Upper lobe of left lung (tissue), 4 donors: ENCODE data around the gene SAMD11.

ENCODE experiments used
- EP300 ChIP-seq, 4 donors: sonication (generic); formaldehyde crosslinking; IDR thresholded peaks; one replicate each; pipeline ENCODE4 v1.5.1; 2017; ENCODE audit warnings: antibody characterized with exemption in 4 of 4, control low read depth in 2 of 4
- POLR2A ChIP-seq, 4 donors: fragments of 450-650 bp; IDR thresholded peaks; one replicate each; pipeline ENCODE4 v1.5.1; 2016 to 2017; ENCODE audit warnings: antibody characterized with exemption in 4 of 4, mild to moderate bottlenecking in 2 of 4
- POLR2AphosphoS5 ChIP-seq, 2 donors: sonication (generic); formaldehyde crosslinking; IDR thresholded peaks; one replicate each; pipeline ENCODE4 v1.5.1; 2017; ENCODE audit warnings: antibody characterized with exemption in 2 of 2
- TF ChIP-seq, protein P1 (sequence below), 6 experiments: fragments of 450-650 bp in 4 of 6; fragments of 200-600 bp in 2 of 6; sonication (generic) in 2 of 6; IDR thresholded peaks; one replicate each; pipeline ENCODE4 v1.5.1; 2016 to 2019; ENCODE audit warnings: antibody characterized with exemption in 6 of 6

DNA sequence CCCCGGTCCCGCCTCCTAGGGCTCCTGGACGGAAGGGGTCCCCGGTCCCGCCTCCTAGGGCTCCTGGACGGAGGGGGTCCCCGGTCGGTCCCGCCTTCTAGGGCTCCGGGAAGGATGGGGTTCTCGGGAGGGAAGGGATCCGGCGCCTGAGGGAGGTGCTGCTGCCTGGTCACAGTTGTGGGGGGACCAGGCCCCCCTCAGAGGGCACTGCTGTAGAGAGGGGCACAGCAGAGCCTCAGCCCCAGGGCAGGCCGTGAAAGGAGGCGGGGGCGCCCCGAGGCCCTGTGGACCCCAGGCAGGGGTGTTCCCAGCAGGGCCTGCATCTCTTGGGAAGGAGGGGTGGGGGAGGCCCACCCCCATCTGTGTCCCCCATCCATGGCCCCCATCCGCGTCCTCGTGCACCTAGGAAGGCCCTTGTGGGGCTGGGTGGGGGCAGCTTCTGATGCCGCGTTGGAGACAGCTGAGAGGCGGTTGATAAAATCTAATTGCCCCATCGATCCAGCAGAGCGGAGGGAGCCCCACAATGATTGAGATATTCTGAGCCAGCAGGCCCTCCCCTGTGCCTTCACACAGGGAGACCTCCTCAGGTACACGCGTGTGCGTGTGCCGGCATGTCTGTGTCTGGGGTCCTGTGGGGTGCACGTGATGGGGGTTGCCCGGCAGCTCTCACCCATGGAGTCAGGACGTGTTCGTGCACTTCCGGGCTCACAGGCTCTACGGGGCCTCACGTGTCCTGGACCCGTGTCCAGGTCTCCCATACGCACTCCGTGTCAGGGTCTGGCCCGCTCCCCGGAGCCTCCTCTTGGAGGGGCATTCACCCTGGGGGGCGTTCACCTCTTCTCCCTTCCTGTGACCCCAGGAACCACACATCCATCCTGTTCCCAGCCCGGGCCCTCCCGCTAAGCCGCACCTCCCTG lies 12.9 kb downstream of the SAMD11 start:
- TF ChIP-seq, protein P1, sequence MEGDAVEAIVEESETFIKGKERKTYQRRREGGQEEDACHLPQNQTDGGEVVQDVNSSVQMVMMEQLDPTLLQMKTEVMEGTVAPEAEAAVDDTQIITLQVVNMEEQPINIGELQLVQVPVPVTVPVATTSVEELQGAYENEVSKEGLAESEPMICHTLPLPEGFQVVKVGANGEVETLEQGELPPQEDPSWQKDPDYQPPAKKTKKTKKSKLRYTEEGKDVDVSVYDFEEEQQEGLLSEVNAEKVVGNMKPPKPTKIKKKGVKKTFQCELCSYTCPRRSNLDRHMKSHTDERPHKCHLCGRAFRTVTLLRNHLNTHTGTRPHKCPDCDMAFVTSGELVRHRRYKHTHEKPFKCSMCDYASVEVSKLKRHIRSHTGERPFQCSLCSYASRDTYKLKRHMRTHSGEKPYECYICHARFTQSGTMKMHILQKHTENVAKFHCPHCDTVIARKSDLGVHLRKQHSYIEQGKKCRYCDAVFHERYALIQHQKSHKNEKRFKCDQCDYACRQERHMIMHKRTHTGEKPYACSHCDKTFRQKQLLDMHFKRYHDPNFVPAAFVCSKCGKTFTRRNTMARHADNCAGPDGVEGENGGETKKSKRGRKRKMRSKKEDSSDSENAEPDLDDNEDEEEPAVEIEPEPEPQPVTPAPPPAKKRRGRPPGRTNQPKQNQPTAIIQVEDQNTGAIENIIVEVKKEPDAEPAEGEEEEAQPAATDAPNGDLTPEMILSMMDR (IDR thresholded peaks at IDR 0.05) = no peak
- no peak for TF ChIP-seq EP300 (IDR thresholded peaks at IDR 0.05)
- no peak for TF ChIP-seq POLR2A (IDR thresholded peaks at IDR 0.05)
- TF ChIP-seq POLR2AphosphoS5 (IDR thresholded peaks at IDR 0.05) = no peak
